ENCODE results near the gene DTWD2. TPM values are rescaled to one million over a fixed set of nuclear protein-coding genes. Genes with fewer than 3 reads are reported as not detected.

The DTWD2 gene
- total RNA-seq, 1 experiment from 2014 or later, result 5.8 TPM

DNA sequence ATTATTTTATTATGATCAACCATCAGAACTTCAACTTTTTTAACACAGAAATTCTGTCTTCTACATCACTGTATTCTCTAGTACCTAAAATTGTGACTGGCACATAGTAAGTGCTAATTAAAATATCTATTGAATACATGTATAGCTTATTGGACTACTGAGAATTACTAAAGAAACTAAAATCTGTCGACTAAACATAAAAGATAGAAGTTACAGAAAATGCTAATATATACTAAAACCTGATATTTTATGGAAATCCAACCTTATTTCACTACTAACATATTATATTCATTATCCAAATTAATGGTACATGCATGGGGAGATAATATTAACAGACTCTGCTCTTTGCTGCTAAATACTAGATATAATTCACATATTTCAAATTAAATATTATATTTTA lies 153.6 kb downstream of the DTWD2 start:
- Histone ChIP-seq H3K4me1 (ENCODE audit: low read length) (0 out of 2 replicates have a peak, but pooled peaks cover 3% of the 10 kb centered on the region), H3K4me3 (ENCODE audit: low read length) (no peak overlapping the region), H3K36me3 (ENCODE audit: insufficient read depth, low read length) (no peaks in the 10 kb centered on the region), H3K79me2 (ENCODE audit: low read length) (no peaks in the 10 kb centered on the region), H3K27ac (ENCODE audit: low read length) (no peak overlapping the region), H3K4me2 (ENCODE audit: low read depth, low read length, poor library complexity, severe bottlenecking) (no peak overlapping the region), H3K9ac (ENCODE audit: low read length) (no peak overlapping the region), H3K9me2 (replicated peaks; ENCODE audit: insufficient read depth, low read length) (no peaks in the 10 kb centered on the region), H2AFZ (ENCODE audit: low read length) (no peak overlapping the region), H4K20me1 (ENCODE audit: insufficient read depth, low read depth, low read length) (no peaks in the 10 kb centered on the region), H3K27me3 (ENCODE audit: low read length) (no peaks in the 10 kb centered on the region), H3K9me3 (ENCODE audit: low read length) (no peaks in the 10 kb centered on the region)
- no peak for DNase-seq

DNA sequence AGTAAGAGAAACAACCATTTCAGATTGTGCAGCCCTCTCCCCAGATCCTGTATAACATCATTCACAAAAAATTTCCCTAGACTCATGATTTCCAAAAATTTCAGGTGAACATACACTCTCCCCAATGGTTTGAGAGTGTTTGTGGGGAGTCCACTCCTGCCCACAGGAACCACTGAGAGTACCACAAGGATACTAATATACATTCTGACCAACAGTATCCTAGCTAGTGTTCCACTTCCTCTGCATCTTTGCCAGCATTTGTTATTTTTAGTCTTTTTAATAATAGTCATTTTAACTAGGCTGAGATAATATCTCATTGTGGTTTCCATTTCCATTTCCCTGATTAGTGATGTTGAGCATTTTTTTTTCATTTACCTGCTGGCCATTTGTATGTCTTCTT lies 155.4 kb downstream of the DTWD2 start:
- Histone ChIP-seq H3K4me1 (ENCODE audit: low read length) (0 out of 2 replicates have a peak, but pooled peaks cover 3% of the 10 kb centered on the region), H3K9me3 (ENCODE audit: low read length) (no peaks in the 10 kb centered on the region), H3K79me2 (ENCODE audit: low read length) (no peaks in the 10 kb centered on the region), H2AFZ (ENCODE audit: low read length) (no peak overlapping the region), H3K4me3 (ENCODE audit: low read length) (no peak overlapping the region), H4K20me1 (ENCODE audit: insufficient read depth, low read depth, low read length) (no peaks in the 10 kb centered on the region), H3K36me3 (ENCODE audit: insufficient read depth, low read length) (no peaks in the 10 kb centered on the region), H3K4me2 (ENCODE audit: low read depth, low read length, poor library complexity, severe bottlenecking) (no peak overlapping the region), H3K9me2 (replicated peaks; ENCODE audit: insufficient read depth, low read length) (no peaks in the 10 kb centered on the region), H3K27ac (ENCODE audit: low read length) (no peak overlapping the region), H3K9ac (ENCODE audit: low read length) (no peak overlapping the region), H3K27me3 (ENCODE audit: low read length) (no peaks in the 10 kb centered on the region)
- DNase-seq, result no peak

DNA sequence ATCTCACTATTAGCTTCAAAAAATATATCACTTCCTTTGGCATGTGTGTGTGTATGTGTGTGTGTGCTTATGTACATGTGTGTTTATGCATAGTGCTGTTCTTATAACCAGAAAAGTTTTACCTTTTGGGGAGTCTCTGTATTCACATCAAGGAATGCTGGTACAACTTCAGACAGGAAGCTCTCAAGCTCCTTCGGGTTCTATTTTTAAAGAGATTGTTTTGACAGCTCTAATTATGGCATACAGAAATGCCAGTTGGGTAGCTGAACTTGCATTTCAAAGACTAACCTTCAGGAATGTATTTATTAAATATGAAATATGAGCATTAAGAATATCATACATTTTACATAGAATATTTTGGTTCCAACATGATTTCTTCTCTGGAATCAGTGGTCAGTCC lies 163.1 kb downstream of the DTWD2 start:
- Histone ChIP-seq H3K9me3 (ENCODE audit: low read length) (no peaks in the 10 kb centered on the region), H3K4me3 (ENCODE audit: low read length) (no peak overlapping the region), H3K79me2 (ENCODE audit: low read length) (no peaks in the 10 kb centered on the region), H3K4me2 (ENCODE audit: low read depth, low read length, poor library complexity, severe bottlenecking) (no peak overlapping the region), H3K9me2 (replicated peaks; ENCODE audit: insufficient read depth, low read length) (no peaks in the 10 kb centered on the region), H3K27ac (ENCODE audit: low read length) (no peak overlapping the region), H3K27me3 (ENCODE audit: low read length) (no peaks in the 10 kb centered on the region), H4K20me1 (ENCODE audit: insufficient read depth, low read depth, low read length) (no peaks in the 10 kb centered on the region), H3K9ac (ENCODE audit: low read length) (no peak overlapping the region), H2AFZ (ENCODE audit: low read length) (no peak overlapping the region), H3K4me1 (ENCODE audit: low read length) (no peaks in the 10 kb centered on the region), H3K36me3 (ENCODE audit: insufficient read depth, low read length) (no peaks in the 10 kb centered on the region)
- DNase-seq, result no peak

DNA sequence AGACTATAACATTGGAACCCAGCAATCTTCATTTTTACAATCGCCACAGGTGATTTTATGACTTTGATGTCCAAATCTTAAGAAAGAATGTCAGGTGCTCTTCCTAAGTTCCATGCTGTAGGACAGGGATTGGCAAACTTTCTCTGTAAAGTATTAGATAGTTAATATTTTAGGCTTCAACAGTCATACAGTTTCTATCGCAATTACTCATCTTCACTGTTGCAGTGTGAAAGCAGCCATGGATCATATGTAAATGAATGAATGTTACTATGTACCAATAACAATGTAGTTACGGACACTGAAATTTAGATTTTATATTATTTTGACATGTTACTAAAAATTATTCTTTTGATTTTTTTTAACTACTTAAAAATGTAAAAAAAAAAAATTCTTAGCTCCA lies 169.7 kb downstream of the DTWD2 start:
- H3K4me3 ChIP-seq (ENCODE audit: low read length), result no peak overlapping the region
- no peak for DNase-seq
- no peaks in the 10 kb centered on the region for H3K36me3 ChIP-seq (ENCODE audit: insufficient read depth, low read length)
- no peak overlapping the region for H3K27ac ChIP-seq (ENCODE audit: low read length)
- no peak overlapping the region for H2AFZ ChIP-seq (ENCODE audit: low read length)
- H3K9me2 ChIP-seq (replicated peaks; ENCODE audit: insufficient read depth, low read length), result no peaks in the 10 kb centered on the region
- no peak overlapping the region for H3K9ac ChIP-seq (ENCODE audit: low read length)
- no peaks in the 10 kb centered on the region for H3K79me2 ChIP-seq (ENCODE audit: low read length)
- no peaks in the 10 kb centered on the region for H3K27me3 ChIP-seq (ENCODE audit: low read length)
- H3K4me1 ChIP-seq (ENCODE audit: low read length), result no peaks in the 10 kb centered on the region
- no peaks in the 10 kb centered on the region for H3K9me3 ChIP-seq (ENCODE audit: low read length)
- no peak overlapping the region for H3K4me2 ChIP-seq (ENCODE audit: low read depth, low read length, poor library complexity, severe bottlenecking)
- H4K20me1 ChIP-seq (ENCODE audit: insufficient read depth, low read depth, low read length), result no peaks in the 10 kb centered on the region

DNA sequence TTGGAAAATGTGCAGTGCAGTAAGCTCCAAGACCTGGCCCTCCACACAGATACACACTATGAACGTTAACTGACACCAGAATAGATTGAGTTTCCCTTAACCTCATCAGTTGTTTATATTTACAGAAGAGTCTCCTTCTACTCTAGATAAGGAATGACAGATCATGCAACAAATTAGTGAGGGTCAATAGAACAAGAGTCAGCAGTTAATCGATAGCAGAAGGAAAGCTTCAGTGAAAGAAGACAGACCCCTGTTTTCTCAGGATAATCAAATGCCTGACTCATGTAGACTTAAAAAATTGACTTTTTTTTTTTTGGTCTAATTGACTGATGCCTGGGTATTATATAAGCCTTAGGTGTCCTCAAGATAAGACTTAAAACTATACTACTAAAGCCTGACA lies 179.9 kb downstream of the DTWD2 start:
- no peaks in the 10 kb centered on the region for H3K27me3 ChIP-seq (ENCODE audit: low read length)
- H3K4me2 ChIP-seq (ENCODE audit: low read depth, low read length, poor library complexity, severe bottlenecking), result no peak overlapping the region
- no peaks in the 10 kb centered on the region for H3K36me3 ChIP-seq (ENCODE audit: insufficient read depth, low read length)
- no peak overlapping the region for H3K9ac ChIP-seq (ENCODE audit: low read length)
- no peaks in the 10 kb centered on the region for H3K9me3 ChIP-seq (ENCODE audit: low read length)
- H2AFZ ChIP-seq (ENCODE audit: low read length), result no peak overlapping the region
- H4K20me1 ChIP-seq (ENCODE audit: insufficient read depth, low read depth, low read length), result no peaks in the 10 kb centered on the region
- no peak overlapping the region for H3K27ac ChIP-seq (ENCODE audit: low read length)
- no peaks in the 10 kb centered on the region for H3K9me2 ChIP-seq (replicated peaks; ENCODE audit: insufficient read depth, low read length)
- H3K4me3 ChIP-seq (ENCODE audit: low read length), result no peak overlapping the region
- no peaks in the 10 kb centered on the region for H3K4me1 ChIP-seq (ENCODE audit: low read length)
- no peak for DNase-seq
- H3K79me2 ChIP-seq (ENCODE audit: low read length), result no peaks in the 10 kb centered on the region

DNA sequence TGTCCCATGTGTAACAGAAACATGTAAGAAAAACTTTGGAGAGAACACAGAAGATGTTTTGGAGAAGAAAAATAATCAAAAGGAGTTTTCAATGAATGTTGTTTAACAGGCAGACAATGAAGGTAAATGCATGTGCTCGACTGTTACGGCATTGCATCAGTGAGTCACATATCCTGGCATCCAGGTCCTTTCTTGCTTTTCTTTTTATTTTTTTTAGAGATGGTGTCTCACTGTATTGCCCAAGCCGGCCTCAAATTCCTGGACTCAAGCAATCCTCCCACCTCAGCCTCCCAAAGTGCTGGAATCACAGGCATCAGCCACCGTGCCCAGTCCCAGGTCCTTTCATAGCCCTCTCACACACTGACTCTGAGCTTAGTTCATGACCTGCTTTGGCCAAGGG lies 181.8 kb downstream of the DTWD2 start:
- Histone ChIP-seq H3K9me2 (replicated peaks; ENCODE audit: insufficient read depth, low read length) (no peaks in the 10 kb centered on the region), H3K27ac (ENCODE audit: low read length) (no peak overlapping the region), H3K4me1 (ENCODE audit: low read length) (peaks cover 6% of the 10 kb centered on the region), H3K4me3 (ENCODE audit: low read length) (no peak overlapping the region), H4K20me1 (ENCODE audit: insufficient read depth, low read depth, low read length) (no peaks in the 10 kb centered on the region), H3K79me2 (ENCODE audit: low read length) (no peaks in the 10 kb centered on the region), H2AFZ (ENCODE audit: low read length) (no peak overlapping the region), H3K9ac (ENCODE audit: low read length) (no peak overlapping the region), H3K36me3 (ENCODE audit: insufficient read depth, low read length) (no peaks in the 10 kb centered on the region), H3K9me3 (ENCODE audit: low read length) (no peaks in the 10 kb centered on the region), H3K27me3 (ENCODE audit: low read length) (no peaks in the 10 kb centered on the region), H3K4me2 (ENCODE audit: low read depth, low read length, poor library complexity, severe bottlenecking) (no peak overlapping the region)
- DNase-seq, result no peak

DNA sequence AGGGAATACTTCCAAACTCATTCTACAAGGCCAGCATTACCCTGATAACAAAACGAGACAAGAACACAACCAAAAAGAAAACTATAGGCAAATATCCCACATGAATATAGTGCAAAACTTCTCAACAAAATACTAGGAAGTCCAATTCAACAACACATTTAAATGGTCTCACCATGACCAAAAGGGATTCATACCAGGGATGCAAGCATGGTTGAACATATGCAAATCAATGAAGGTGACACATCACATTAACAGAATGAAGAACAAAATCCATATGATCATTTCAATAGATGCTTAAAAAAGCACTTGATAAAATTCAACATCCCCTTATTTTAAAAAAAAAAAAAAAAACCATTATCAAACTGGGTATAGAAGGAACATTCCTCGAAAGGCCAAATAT lies 186.0 kb downstream of the DTWD2 start:
- Histone ChIP-seq H3K79me2 (ENCODE audit: low read length) (no peaks in the 10 kb centered on the region), H3K27me3 (ENCODE audit: low read length) (no peaks in the 10 kb centered on the region), H3K36me3 (ENCODE audit: insufficient read depth, low read length) (no peaks in the 10 kb centered on the region), H3K9me3 (ENCODE audit: low read length) (no peaks in the 10 kb centered on the region), H3K4me3 (ENCODE audit: low read length) (no peak overlapping the region), H4K20me1 (ENCODE audit: insufficient read depth, low read depth, low read length) (no peaks in the 10 kb centered on the region), H3K27ac (ENCODE audit: low read length) (no peak overlapping the region), H3K4me2 (ENCODE audit: low read depth, low read length, poor library complexity, severe bottlenecking) (no peak overlapping the region), H3K4me1 (ENCODE audit: low read length) (peaks cover 6% of the 10 kb centered on the region), H3K9me2 (replicated peaks; ENCODE audit: insufficient read depth, low read length) (no peaks in the 10 kb centered on the region), H3K9ac (ENCODE audit: low read length) (no peak overlapping the region), H2AFZ (ENCODE audit: low read length) (no peak overlapping the region)
- DNase-seq, result no peak

DNA sequence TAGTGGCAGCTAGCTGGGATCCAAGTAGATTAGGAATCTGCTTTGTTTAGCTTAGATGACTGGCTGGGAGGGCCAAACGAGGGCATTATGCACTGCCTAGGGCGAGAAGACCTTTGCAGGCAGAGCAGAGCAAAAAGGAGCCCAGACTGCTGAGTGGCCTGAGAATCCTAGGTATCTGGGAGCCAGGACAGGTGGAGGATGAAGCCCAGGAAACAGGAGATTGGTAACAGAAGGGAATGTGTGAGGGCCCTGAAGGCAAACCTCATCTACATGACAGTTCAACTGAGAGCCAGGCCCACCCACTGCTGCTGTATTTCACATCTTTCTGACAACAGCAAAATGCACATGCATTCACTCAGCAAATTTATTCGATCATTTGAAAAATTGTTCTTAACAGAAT lies 192.3 kb downstream of the DTWD2 start:
- H2AFZ ChIP-seq (ENCODE audit: low read length), result no peak overlapping the region
- no peaks in the 10 kb centered on the region for H3K9me2 ChIP-seq (replicated peaks; ENCODE audit: insufficient read depth, low read length)
- no peaks in the 10 kb centered on the region for H3K4me1 ChIP-seq (ENCODE audit: low read length)
- H3K27me3 ChIP-seq (ENCODE audit: low read length), result no peaks in the 10 kb centered on the region
- no peak overlapping the region for H3K27ac ChIP-seq (ENCODE audit: low read length)
- no peaks in the 10 kb centered on the region for H3K9me3 ChIP-seq (ENCODE audit: low read length)
- H3K79me2 ChIP-seq (ENCODE audit: low read length), result no peaks in the 10 kb centered on the region
- no peak for DNase-seq
- no peak overlapping the region for H3K4me2 ChIP-seq (ENCODE audit: low read depth, low read length, poor library complexity, severe bottlenecking)
- no peaks in the 10 kb centered on the region for H4K20me1 ChIP-seq (ENCODE audit: insufficient read depth, low read depth, low read length)
- no peak overlapping the region for H3K4me3 ChIP-seq (ENCODE audit: low read length)
- H3K9ac ChIP-seq (ENCODE audit: low read length), result no peak overlapping the region
- no peaks in the 10 kb centered on the region for H3K36me3 ChIP-seq (ENCODE audit: insufficient read depth, low read length)

DNA sequence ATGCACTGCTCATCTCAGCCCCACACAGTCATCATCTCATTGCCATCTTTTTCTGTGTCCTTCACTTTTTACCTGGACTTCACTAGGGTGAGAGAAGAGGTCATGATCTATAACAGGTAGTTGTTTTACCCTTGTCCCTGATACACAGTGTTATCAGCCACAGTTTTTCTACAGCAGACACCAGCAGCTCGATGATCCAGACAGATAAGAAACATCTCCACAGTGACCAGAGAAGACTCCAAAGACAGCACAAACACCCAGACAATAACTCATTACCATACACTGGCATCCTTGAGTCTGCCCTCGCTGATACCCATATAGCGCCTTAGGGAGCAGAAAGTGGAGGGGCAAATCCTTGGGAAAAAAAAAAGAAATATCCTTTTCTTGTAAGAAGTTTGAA lies 194.1 kb downstream of the DTWD2 start:
- no peaks in the 10 kb centered on the region for H3K79me2 ChIP-seq (ENCODE audit: low read length)
- no peaks in the 10 kb centered on the region for H4K20me1 ChIP-seq (ENCODE audit: insufficient read depth, low read depth, low read length)
- DNase-seq, result no peak
- no peak overlapping the region for H3K27ac ChIP-seq (ENCODE audit: low read length)
- H3K4me1 ChIP-seq (ENCODE audit: low read length), result no peaks in the 10 kb centered on the region
- H3K4me3 ChIP-seq (ENCODE audit: low read length), result no peak overlapping the region
- no peak overlapping the region for H3K4me2 ChIP-seq (ENCODE audit: low read depth, low read length, poor library complexity, severe bottlenecking)
- no peaks in the 10 kb centered on the region for H3K36me3 ChIP-seq (ENCODE audit: insufficient read depth, low read length)
- no peaks in the 10 kb centered on the region for H3K27me3 ChIP-seq (ENCODE audit: low read length)
- no peaks in the 10 kb centered on the region for H3K9me2 ChIP-seq (replicated peaks; ENCODE audit: insufficient read depth, low read length)
- no peak overlapping the region for H3K9ac ChIP-seq (ENCODE audit: low read length)
- no peak overlapping the region for H2AFZ ChIP-seq (ENCODE audit: low read length)
- no peaks in the 10 kb centered on the region for H3K9me3 ChIP-seq (ENCODE audit: low read length)

Data from Karpas-422 (cell line).